ENCODE measurements around the gene MYO5B.

GRCh38 chr18:50143886-50144285 is 51.1 kb downstream of the MYO5B start:
- TF ChIP-seq SIN3A (IDR thresholded peaks at IDR 0.05; ENCODE audit: low read depth) (no peak), SP1 (IDR thresholded peaks at IDR 0.05; ENCODE audit: low read depth) (no peak), CBX3 (IDR thresholded peaks at IDR 0.05; ENCODE audit: low read depth) (no peak), POLR2A (IDR thresholded peaks at IDR 0.05; ENCODE audit: borderline replicate concordance, extremely low read depth, insufficient read depth, insufficient read length) (no peak), EZH2 (IDR thresholded peaks at IDR 0.05) (no peak), POLR2AphosphoS5 (IDR thresholded peaks at IDR 0.05; ENCODE audit: low read depth, low read length) (no peak), CTCF (IDR thresholded peaks at IDR 0.05 in 2 of 3, conservative IDR thresholded peaks at IDR 0.05 in 1 of 3; ENCODE audit: borderline replicate concordance in 1 of 3, insufficient read depth in 1 of 3, low read depth in 2 of 3, low read length in 2 of 3) (no peak), EZH2phosphoT487 (IDR thresholded peaks at IDR 0.05; ENCODE audit: borderline replicate concordance) (no peak), ATF3 (IDR thresholded peaks at IDR 0.05) (no peak)
